ENCODE data around the gene MYO16. TPM values are rescaled to one million over a fixed set of nuclear protein-coding genes. Genes with fewer than 3 reads are reported as not detected.

Gene MYO16
- total and polyA plus RNA-seq, 4 experiments from 2014 or later, result 0.54 to 14.9 (median 6.3) TPM

DNA sequence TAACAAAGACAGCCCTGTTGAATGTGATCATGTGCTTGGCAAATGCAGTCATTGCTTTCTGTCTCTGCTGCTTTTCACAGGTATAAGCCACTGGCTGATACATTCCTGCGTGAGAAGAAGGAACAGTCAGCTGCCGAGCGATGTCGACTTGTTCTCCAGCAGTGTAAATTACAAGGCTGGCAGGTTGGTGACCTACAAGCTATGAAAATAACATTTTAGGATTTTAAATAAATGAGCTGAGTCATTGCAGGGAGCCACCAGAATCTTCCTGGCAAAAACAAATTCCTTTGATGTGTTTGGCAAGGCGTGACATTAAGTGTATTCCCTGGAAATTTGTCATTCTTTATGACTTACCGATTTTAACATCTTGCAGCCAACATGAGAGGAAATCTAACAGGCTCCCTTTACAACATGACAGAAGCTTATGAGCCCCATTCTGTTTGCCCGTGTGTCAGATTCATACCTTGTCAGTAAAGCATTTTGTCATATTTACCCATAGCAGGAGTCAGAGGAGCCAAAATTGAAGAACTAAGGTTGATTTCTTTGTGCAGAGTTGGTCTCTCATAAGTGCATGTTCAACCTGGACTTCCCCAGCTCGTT, 471.4 kb downstream of the MYO16 start:
- CTCF ChIA-PET (ENCODE audit: partially characterized antibody), result no interaction called here
- Histone ChIP-seq H3K4me3 (ENCODE audit: low read length in 2 of 2) (no peak overlapping the region), H3K36me3 (ENCODE audit: insufficient read depth, low read length) (no peaks in the 10 kb centered on the region), H3K27ac (ENCODE audit: low read depth, low read length) (no peak overlapping the region), H3K27me3 (ENCODE audit: insufficient read depth, low read length) (no peaks in the 10 kb centered on the region), H3K4me1 (ENCODE audit: insufficient read depth, low read length) (no peaks in the 10 kb centered on the region), H3K9me3 (ENCODE audit: control insufficient read depth in 1 of 2, low read length in 2 of 2) (no peaks in the 10 kb centered on the region)
- intact Hi-C loops (cut with micrococcal nuclease), result no loop called here
- DNase-seq, result no peak
- Mint-ChIP-seq H3K27ac (no peak overlapping the region), H3K27me3 (no peaks in the 10 kb centered on the region), H3K4me3 (no peak overlapping the region), H3K36me3 (peaks cover 0 to 6% of the 10 kb centered on the region in 2 donors), H3K9me3 (no peaks in the 10 kb centered on the region), H3K4me1 (no peaks in the 10 kb centered on the region)
- POLR2A ChIA-PET (ENCODE audit: partially characterized antibody), result no interaction called here

- H3K4me1 Mint-ChIP-seq, result no peaks in the 10 kb centered on the region
- Histone ChIP-seq H3K36me3 (ENCODE audit: insufficient read depth, low read length) (no peaks in the 10 kb centered on the region), H3K4me3 (ENCODE audit: low read length in 2 of 2) (no peak overlapping the region), H3K27me3 (ENCODE audit: insufficient read depth, low read length) (no peaks in the 10 kb centered on the region), H3K9me3 (ENCODE audit: control insufficient read depth in 1 of 2, low read length in 2 of 2) (no peaks in the 10 kb centered on the region), H3K4me1 (ENCODE audit: insufficient read depth, low read length) (no peaks in the 10 kb centered on the region), H3K27ac (ENCODE audit: low read depth, low read length) (no peak overlapping the region)
- H3K4me3 Mint-ChIP-seq, result no peak overlapping the region
- H3K27me3 Mint-ChIP-seq, result no peaks in the 10 kb centered on the region
- peaks cover 0 to 6% of the 10 kb centered on the region in 2 donors for H3K36me3 Mint-ChIP-seq
- intact Hi-C loops (cut with micrococcal nuclease), result no loop called here
- no peak overlapping the region for H3K27ac Mint-ChIP-seq
- ChIA-PET CTCF (ENCODE audit: partially characterized antibody) (no interaction called here), POLR2A (ENCODE audit: partially characterized antibody) (no interaction called here)
- DNase-seq, result no peak
- no peaks in the 10 kb centered on the region for H3K9me3 Mint-ChIP-seq
Measured at GRCh38 chr13:109101550-109102144, 472.2 kb downstream of the MYO16 start.

DNA sequence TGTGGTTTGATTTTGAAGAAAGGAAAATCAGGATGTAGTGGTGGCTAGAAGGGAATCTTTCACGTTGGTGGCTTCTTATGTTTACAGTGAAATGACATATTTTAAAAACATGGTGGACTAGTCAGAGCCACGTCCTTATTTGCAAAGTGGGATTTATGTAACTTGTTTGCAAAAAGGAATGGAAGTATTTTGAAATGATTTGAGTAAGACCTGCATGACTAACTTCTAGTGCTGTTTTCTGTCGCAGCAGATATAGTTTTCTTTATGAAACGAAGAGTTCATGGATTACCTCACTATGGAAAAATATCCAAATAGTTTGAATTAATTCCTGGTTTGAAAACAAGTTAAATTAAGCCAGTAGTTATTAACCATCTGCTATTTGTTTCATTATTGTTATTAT, 476.5 kb downstream of the MYO16 start:
- Histone ChIP-seq H3K4me3 (ENCODE audit: low read length in 2 of 2) (no peak overlapping the region), H3K27ac (ENCODE audit: low read depth, low read length) (no peak overlapping the region), H3K36me3 (ENCODE audit: insufficient read depth, low read length) (no peaks in the 10 kb centered on the region), H3K4me1 (ENCODE audit: insufficient read depth, low read length) (no peaks in the 10 kb centered on the region), H3K27me3 (ENCODE audit: insufficient read depth, low read length) (no peaks in the 10 kb centered on the region), H3K9me3 (ENCODE audit: control insufficient read depth in 1 of 2, low read length in 2 of 2) (no peaks in the 10 kb centered on the region)
- H3K36me3 Mint-ChIP-seq, result peaks cover 0 to 5% of the 10 kb centered on the region in 2 donors
- H3K4me3 Mint-ChIP-seq, result no peak overlapping the region
- CTCF ChIA-PET (ENCODE audit: partially characterized antibody), result no interaction called here
- peaks cover 0 to 3% (median 0%) of the 10 kb centered on the region in 8 donors for H3K9me3 Mint-ChIP-seq
- POLR2A ChIA-PET (ENCODE audit: partially characterized antibody), result no interaction called here
- intact Hi-C loops (cut with micrococcal nuclease), result no loop called here
- no peak for DNase-seq
- no peak overlapping the region for H3K27ac Mint-ChIP-seq
- no peaks in the 10 kb centered on the region for H3K4me1 Mint-ChIP-seq
- H3K27me3 Mint-ChIP-seq, result no peaks in the 10 kb centered on the region

- ChIA-PET POLR2A (ENCODE audit: partially characterized antibody) (no interaction called here), CTCF (ENCODE audit: partially characterized antibody) (no interaction called here)
- peaks cover 11% of the 10 kb centered on the region for H3K4me1 ChIP-seq (ENCODE audit: insufficient read depth, low read length)
- no peak overlapping the region for H3K4me3 ChIP-seq (ENCODE audit: low read length in 2 of 2)
- Mint-ChIP-seq H3K4me1 (peaks cover 5 to 18% (median 13%) of the 10 kb centered on the region in 4 donors), H3K27ac (no peak overlapping the region), H3K9me3 (peaks cover 0 to 7% (median 0%) of the 10 kb centered on the region in 8 donors), H3K4me3 (no peak overlapping the region), H3K36me3 (no peaks in the 10 kb centered on the region), H3K27me3 (no peaks in the 10 kb centered on the region)
- intact Hi-C loops (cut with micrococcal nuclease), result no loop called here
- no peaks in the 10 kb centered on the region for H3K36me3 ChIP-seq (ENCODE audit: insufficient read depth, low read length)
- DNase-seq, result no peak
- no peaks in the 10 kb centered on the region for H3K27me3 ChIP-seq (ENCODE audit: insufficient read depth, low read length)
- no peak overlapping the region for H3K27ac ChIP-seq (ENCODE audit: low read depth, low read length)
- H3K9me3 ChIP-seq (ENCODE audit: control insufficient read depth in 1 of 2, low read length in 2 of 2), result no peaks in the 10 kb centered on the region
Measured at GRCh38 chr13:109110159-109110558, 480.7 kb downstream of the MYO16 start.

DNA sequence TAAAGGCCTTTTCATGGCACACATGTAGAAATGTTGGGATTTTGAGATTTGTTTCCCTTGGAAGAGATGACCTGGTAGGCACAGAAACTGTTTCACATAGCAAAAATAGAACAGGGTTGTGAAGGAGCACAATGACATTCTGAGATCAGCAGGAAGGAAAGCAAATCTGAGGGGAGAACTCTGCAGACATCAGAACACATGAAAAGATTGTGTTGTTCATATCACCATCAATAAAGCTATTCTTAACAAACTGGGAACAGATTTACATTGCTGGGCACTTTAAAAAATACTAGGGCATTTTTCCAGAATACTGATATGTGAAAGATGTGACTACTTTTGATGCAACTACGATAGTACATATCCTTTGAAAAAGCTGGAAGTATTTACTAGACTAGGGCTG, 481.7 kb downstream of the MYO16 start:
- Histone ChIP-seq H3K27me3 (ENCODE audit: insufficient read depth, low read length) (no peaks in the 10 kb centered on the region), H3K4me1 (ENCODE audit: insufficient read depth, low read length) (peaks cover 11% of the 10 kb centered on the region), H3K27ac (ENCODE audit: low read depth, low read length) (no peak overlapping the region), H3K4me3 (ENCODE audit: low read length in 2 of 2) (no peak overlapping the region), H3K36me3 (ENCODE audit: insufficient read depth, low read length) (no peaks in the 10 kb centered on the region), H3K9me3 (ENCODE audit: control insufficient read depth in 1 of 2, low read length in 2 of 2) (no peaks in the 10 kb centered on the region)
- peaks cover 0 to 7% (median 0%) of the 10 kb centered on the region in 8 donors for H3K9me3 Mint-ChIP-seq
- intact Hi-C loops (cut with micrococcal nuclease), result no loop called here
- peaks cover 5 to 18% (median 13%) of the 10 kb centered on the region in 4 donors for H3K4me1 Mint-ChIP-seq
- no peak for DNase-seq
- H3K36me3 Mint-ChIP-seq, result no peaks in the 10 kb centered on the region
- POLR2A ChIA-PET (ENCODE audit: partially characterized antibody), result no interaction called here
- no peak overlapping the region for H3K4me3 Mint-ChIP-seq
- no peaks in the 10 kb centered on the region for H3K27me3 Mint-ChIP-seq
- peak overlapping the region in 1 of 7 donors; percentile 4 for H3K27ac Mint-ChIP-seq
- CTCF ChIA-PET (ENCODE audit: partially characterized antibody), result no interaction called here

DNA sequence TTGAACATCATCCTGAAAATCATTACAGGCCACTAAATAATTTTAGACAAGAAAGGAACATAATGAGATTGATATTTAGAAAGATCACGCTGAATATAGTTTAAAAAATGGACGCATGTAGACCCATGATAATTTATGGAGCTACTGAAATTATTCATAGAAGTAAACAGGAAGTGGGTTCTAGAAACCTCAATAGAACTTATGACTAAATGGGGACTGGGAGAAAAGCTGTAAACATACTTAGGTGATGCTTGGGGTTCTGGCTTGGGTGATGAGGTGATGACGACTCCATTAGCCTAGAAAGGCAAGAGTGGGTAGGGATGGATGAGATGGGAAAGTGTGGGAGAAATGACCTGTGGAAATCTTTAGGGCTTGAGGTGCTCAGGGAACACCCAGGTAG, 484.0 kb downstream of the MYO16 start:
- no peak for DNase-seq
- ChIA-PET POLR2A (ENCODE audit: partially characterized antibody) (no interaction called here), CTCF (ENCODE audit: partially characterized antibody) (no interaction called here)
- peaks cover 11% of the 10 kb centered on the region for H3K4me1 ChIP-seq (ENCODE audit: insufficient read depth, low read length)
- Mint-ChIP-seq H3K4me1 (peaks cover 5 to 18% (median 13%) of the 10 kb centered on the region in 4 donors), H3K27me3 (no peaks in the 10 kb centered on the region), H3K36me3 (no peaks in the 10 kb centered on the region), H3K9me3 (peaks cover 0 to 5% (median 0%) of the 10 kb centered on the region in 8 donors), H3K4me3 (peak overlapping the region in 2 of 8 donors; percentile 5 to 80), H3K27ac (peak overlapping the region in 3 of 7 donors; percentile 3 to 65 (median 6))
- H3K27me3 ChIP-seq (ENCODE audit: insufficient read depth, low read length), result no peaks in the 10 kb centered on the region
- no peak overlapping the region for H3K4me3 ChIP-seq (ENCODE audit: low read length in 2 of 2)
- no peaks in the 10 kb centered on the region for H3K9me3 ChIP-seq (ENCODE audit: control insufficient read depth in 1 of 2, low read length in 2 of 2)
- no peak overlapping the region for H3K27ac ChIP-seq (ENCODE audit: low read depth, low read length)
- no peaks in the 10 kb centered on the region for H3K36me3 ChIP-seq (ENCODE audit: insufficient read depth, low read length)
- intact Hi-C loops (cut with micrococcal nuclease), result no loop called here

DNA sequence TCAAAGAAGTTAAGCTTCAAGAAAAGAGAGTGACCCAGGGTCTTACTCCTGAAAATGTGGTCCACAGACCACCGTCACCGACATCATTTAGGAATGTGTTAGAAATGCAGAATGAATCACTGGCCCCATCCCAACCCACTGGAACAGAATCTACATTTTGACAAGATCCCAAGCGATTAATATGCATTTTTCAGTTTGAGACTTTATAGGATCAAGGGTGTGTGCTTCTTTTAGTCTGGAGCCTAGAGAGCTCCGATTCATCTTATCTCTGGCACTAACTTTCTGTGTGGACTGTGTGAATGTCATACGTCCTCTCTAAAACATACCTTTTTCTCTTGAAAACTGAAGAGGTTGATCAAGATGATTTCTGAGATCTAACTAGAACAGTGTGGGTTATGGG, 484.8 kb downstream of the MYO16 start:
- Mint-ChIP-seq H3K4me3 (no peak overlapping the region), H3K27me3 (no peaks in the 10 kb centered on the region), H3K9me3 (peaks cover 0 to 6% (median 0%) of the 10 kb centered on the region in 8 donors), H3K27ac (no peak overlapping the region), H3K36me3 (no peaks in the 10 kb centered on the region), H3K4me1 (peaks cover 5 to 18% (median 13%) of the 10 kb centered on the region in 4 donors)
- H3K36me3 ChIP-seq (ENCODE audit: insufficient read depth, low read length), result no peaks in the 10 kb centered on the region
- intact Hi-C loops (cut with micrococcal nuclease), result no loop called here
- CTCF ChIA-PET (ENCODE audit: partially characterized antibody), result no interaction called here
- no peak for DNase-seq
- no peaks in the 10 kb centered on the region for H3K9me3 ChIP-seq (ENCODE audit: control insufficient read depth in 1 of 2, low read length in 2 of 2)
- H3K27ac ChIP-seq (ENCODE audit: low read depth, low read length), result no peak overlapping the region
- no peaks in the 10 kb centered on the region for H3K27me3 ChIP-seq (ENCODE audit: insufficient read depth, low read length)
- H3K4me3 ChIP-seq (ENCODE audit: low read length in 2 of 2), result no peak overlapping the region
- peaks cover 11% of the 10 kb centered on the region for H3K4me1 ChIP-seq (ENCODE audit: insufficient read depth, low read length)
- POLR2A ChIA-PET (ENCODE audit: partially characterized antibody), result interaction anchor here (1.0 kb wide), 1 partner anchor 17 kb away, joined by 3 read pairs; no protein-coding TSS in a partner anchor

All from CD4-positive, alpha-beta memory T cell (primary cell).